Measurements from ENCODE around the gene TLE5.

- TF ChIP-seq CTCF (IDR thresholded peaks at IDR 0.05), result no peak
- no peak for TF ChIP-seq POLR2A (IDR thresholded peaks at IDR 0.05)
- no peak for TF ChIP-seq EP300 (IDR thresholded peaks at IDR 0.05)
Observed at GRCh38 chr19:3107658-3108057, 45.4 kb upstream of the TLE5 start.

All from tibial nerve (tissue), 4 donors.